CD4-positive, alpha-beta memory T cell (primary cell): Measurements from ENCODE around the gene CYP1A1. TPM values are rescaled to one million over a fixed set of nuclear protein-coding genes. Genes with fewer than 3 reads are reported as not detected.

Source experiments
- CTCF ChIA-PET: fragments of 350-600 bp; sonication (Branson Sonifier 250); formaldehyde crosslinking; loops from one replicate; lab custom pipeline; 2021; ENCODE audit warnings: inconsistent platforms; ENCODE audit not compliant: partially characterized antibody; lab: Charles Lee
- POLR2A ChIA-PET: fragments of 350-600 bp; sonication (Branson Sonifier 250); formaldehyde crosslinking; loops from one replicate; lab custom pipeline; 2021; ENCODE audit not compliant: partially characterized antibody; lab: Charles Lee
- DNase-seq, 5 donors: peaks; one replicate each; pipeline versions ENCODE4 v3.0.0 to v3.0.0-alpha.2; 2020 to 2022; ENCODE audit warnings: mixed read lengths in 1 of 5
- H3K27ac ChIP-seq: one replicate; pipeline ENCODE4 v1.7.0; 2013; ENCODE audit warnings: low read depth, low read length
- H3K27me3 ChIP-seq: 2 replicates; pipeline ENCODE4 v1.7.0; 2013; ENCODE audit warnings: mild to moderate bottlenecking, low read length, moderate library complexity; ENCODE audit not compliant: insufficient read depth
- H3K36me3 ChIP-seq: 2 replicates; pipeline ENCODE4 v1.7.0; 2013; ENCODE audit warnings: mild to moderate bottlenecking, low read length, moderate library complexity; ENCODE audit not compliant: insufficient read depth
- H3K4me1 ChIP-seq: 2 replicates; pipeline ENCODE4 v1.7.0; 2013; ENCODE audit warnings: mild to moderate bottlenecking, low read length, moderate library complexity; ENCODE audit not compliant: insufficient read depth
- H3K4me3 ChIP-seq, 2 donors: one replicate each; pipeline ENCODE4 v1.7.0; 2013; ENCODE audit warnings: low read length in 2 of 2, mild to moderate bottlenecking in 1 of 2
- H3K9me3 ChIP-seq, 2 donors: one replicate each; pipeline ENCODE4 v1.7.0; 2013; ENCODE audit warnings: low read length in 2 of 2, control low read depth in 1 of 2; ENCODE audit not compliant: control insufficient read depth in 1 of 2
- H3K27ac Mint-ChIP-seq, 7 donors: one replicate each; pipeline ENCODE4 v1.8.0; 2020 to 2021; ENCODE audit warnings: mixed read lengths in 7 of 7, mild to moderate bottlenecking in 6 of 7, inconsistent platforms in 3 of 7, moderate library complexity in 3 of 7
- H3K27me3 Mint-ChIP-seq, 2 donors: one replicate each; pipeline ENCODE4 v1.8.0; 2020 to 2021; ENCODE audit warnings: mixed read lengths in 2 of 2
- H3K36me3 Mint-ChIP-seq, 2 donors: one replicate each; pipeline ENCODE4 v1.8.0; 2020 to 2021; ENCODE audit warnings: mixed read lengths in 2 of 2, inconsistent platforms in 1 of 2, mild to moderate bottlenecking in 1 of 2
- H3K4me1 Mint-ChIP-seq, 4 donors: one replicate each; pipeline ENCODE4 v1.8.0; 2020 to 2021; ENCODE audit warnings: mixed read lengths in 4 of 4, mild to moderate bottlenecking in 1 of 4
- H3K4me3 Mint-ChIP-seq, 8 donors: one replicate each; pipeline ENCODE4 v1.8.0; 2020 to 2021; ENCODE audit warnings: mixed read lengths in 8 of 8, mild to moderate bottlenecking in 7 of 8, moderate library complexity in 6 of 8, inconsistent platforms in 3 of 8
- H3K9me3 Mint-ChIP-seq, 8 donors: one replicate each; pipeline ENCODE4 v1.8.0; 2020 to 2021; ENCODE audit warnings: mixed read lengths in 8 of 8, mild to moderate bottlenecking in 5 of 8, inconsistent platforms in 3 of 8, moderate library complexity in 1 of 8
- intact Hi-C: fragments of 100-400 bp; cut with micrococcal nuclease; formaldehyde crosslinking; loops from one replicate; pipeline ENCODE4 v1.15.1; 2023
- polyA plus RNA-seq, 2 donors: library from polyadenylated mRNA; unstranded; fragments of 300-500 nt; fragmentation: Illumina TruSeq; gene quantifications; one replicate each; pipeline ENCODE4 v1.2.3, GENCODE V29; 2021
- total RNA-seq, 2 experiments: library from RNA; stranded (reverse); gene quantifications; one replicate each; pipeline ENCODE4 v1.2.3, GENCODE V29; 2021

The CYP1A1 gene
- total and polyA plus RNA-seq, 4 experiments from 2014 or later: 0.11 to 0.26 TPM; not detected in 2

GRCh38 chr15:74722591-74722990, 2.7 kb downstream of the CYP1A1 start:
- H3K9me3 Mint-ChIP-seq: no peaks in the 10 kb centered on the region
- ChIA-PET CTCF (no interaction called here), POLR2A (no interaction called here)

GRCh38 chr15:74716651-74717050, 8.7 kb downstream of the CYP1A1 start:
- intact Hi-C loops: no loop called here
- H3K4me3 ChIP-seq: no peak overlapping the region
- H3K9me3 ChIP-seq: no peaks in the 10 kb centered on the region
- H3K9me3 Mint-ChIP-seq: no peaks in the 10 kb centered on the region
- H3K27ac Mint-ChIP-seq: no peak overlapping the region
- CTCF ChIA-PET: interaction anchor here (0.6 kb wide), 1 partner anchor 78 kb away, joined by 3 read pairs; no protein-coding TSS in a partner anchor
- H3K36me3 ChIP-seq: no peaks in the 10 kb centered on the region
- H3K4me1 ChIP-seq: no peaks in the 10 kb centered on the region
- no peaks in the 10 kb centered on the region for H3K27me3 ChIP-seq
- H3K27ac ChIP-seq: no peak overlapping the region
- no peaks in the 10 kb centered on the region for H3K36me3 Mint-ChIP-seq
- H3K27me3 Mint-ChIP-seq: no peaks in the 10 kb centered on the region
- POLR2A ChIA-PET: interaction anchor here (1.0 kb wide), 1 partner anchor 9 kb away, joined by 3 read pairs; the partner anchor contains the start of gene CYP1A1
- H3K4me1 Mint-ChIP-seq: no peaks in the 10 kb centered on the region
- no peak overlapping the region for H3K4me3 Mint-ChIP-seq
- no peak for DNase-seq

More at GRCh38 chr15:74722591-74722990, 2.7 kb downstream of the CYP1A1 start:
- DNase-seq: no peak
- no peaks in the 10 kb centered on the region for H3K27me3 ChIP-seq
- Mint-ChIP-seq H3K27me3 (no peaks in the 10 kb centered on the region), H3K36me3 (peaks cover 0 to 1% of the 10 kb centered on the region in 2 donors), H3K4me1 (peaks cover 6 to 13% (median 7%) of the 10 kb centered on the region in 4 donors), H3K4me3 (no peak overlapping the region), H3K27ac (no peak overlapping the region)
- H3K36me3 ChIP-seq: no peaks in the 10 kb centered on the region
- H3K4me1 ChIP-seq: peaks cover 8% of the 10 kb centered on the region
- no peaks in the 10 kb centered on the region for H3K9me3 ChIP-seq
- intact Hi-C loops: no loop called here
- no peak overlapping the region for H3K27ac ChIP-seq
- no peak overlapping the region for H3K4me3 ChIP-seq

- intact Hi-C loops: no loop called here
- H3K27me3 Mint-ChIP-seq: peaks cover 1% of the 10 kb centered on the region in 2 donors
- Histone ChIP-seq H3K9me3 (no peaks in the 10 kb centered on the region), H3K4me3 (no peak overlapping the region), H3K27me3 (no peaks in the 10 kb centered on the region), H3K36me3 (no peaks in the 10 kb centered on the region), H3K4me1 (peaks cover 7% of the 10 kb centered on the region), H3K27ac (no peak overlapping the region)
- ChIA-PET CTCF (no interaction called here), POLR2A (no interaction called here)
- no peaks in the 10 kb centered on the region for H3K9me3 Mint-ChIP-seq
- H3K4me3 Mint-ChIP-seq: no peak overlapping the region
- DNase-seq: no peak
- no peak overlapping the region for H3K27ac Mint-ChIP-seq
- H3K4me1 Mint-ChIP-seq: peaks cover 5 to 10% (median 6%) of the 10 kb centered on the region in 4 donors
- no peaks in the 10 kb centered on the region for H3K36me3 Mint-ChIP-seq
These were observed 13.0 kb downstream of the CYP1A1 start for GRCh38 chr15:74712311-74712710.

- Mint-ChIP-seq H3K4me1 (peaks cover 5 to 10% (median 6%) of the 10 kb centered on the region in 4 donors), H3K4me3 (peak overlapping the region in 2 of 8 donors; percentile 13 to 32), H3K9me3 (no peaks in the 10 kb centered on the region), H3K27me3 (peaks cover 4% of the 10 kb centered on the region in 2 donors), H3K36me3 (no peaks in the 10 kb centered on the region), H3K27ac (peak overlapping the region in 5 of 7 donors; percentile 62 to 85 (median 66))
- CTCF ChIA-PET: no interaction called here
- Histone ChIP-seq H3K9me3 (no peaks in the 10 kb centered on the region), H3K27me3 (no peaks in the 10 kb centered on the region), H3K36me3 (no peaks in the 10 kb centered on the region), H3K27ac (no peak overlapping the region), H3K4me1 (peaks cover 7% of the 10 kb centered on the region), H3K4me3 (no peak overlapping the region)
- intact Hi-C loops: no loop called here
- POLR2A ChIA-PET: interaction anchor here (1.0 kb wide), 1 partner anchor 15 kb away, joined by 3 read pairs; the partner anchor contains the start of gene CYP1A1
- no peak for DNase-seq
These were observed 14.8 kb downstream of the CYP1A1 start for GRCh38 chr15:74710319-74711094.

- no peaks in the 10 kb centered on the region for H3K27me3 ChIP-seq
- H3K27ac Mint-ChIP-seq: peak overlapping the region in 5 of 7 donors; percentile 16 to 85 (median 65)
- no peak for DNase-seq
- H3K27ac ChIP-seq: no peak overlapping the region
- no peaks in the 10 kb centered on the region for H3K36me3 Mint-ChIP-seq
- H3K27me3 Mint-ChIP-seq: peaks cover 4 to 6% of the 10 kb centered on the region in 2 donors
- POLR2A ChIA-PET: interaction anchor here (1.0 kb wide), 1 partner anchor 16 kb away, joined by 3 read pairs; the partner anchor contains the start of gene CYP1A1
- no peaks in the 10 kb centered on the region for H3K9me3 Mint-ChIP-seq
- no peak overlapping the region for H3K4me3 ChIP-seq
- H3K4me1 Mint-ChIP-seq: peaks cover 5 to 10% (median 6%) of the 10 kb centered on the region in 4 donors
- CTCF ChIA-PET: no interaction called here
- H3K9me3 ChIP-seq: no peaks in the 10 kb centered on the region
- intact Hi-C loops: no loop called here
- peak overlapping the region in 1 of 8 donors; percentile 32 for H3K4me3 Mint-ChIP-seq
- H3K36me3 ChIP-seq: no peaks in the 10 kb centered on the region
- peaks cover 7% of the 10 kb centered on the region for H3K4me1 ChIP-seq
These were observed 15.4 kb downstream of the CYP1A1 start for GRCh38 chr15:74709892-74710291.

GRCh38 chr15:74709011-74709410, 16.3 kb downstream of the CYP1A1 start:
- peaks cover 4 to 6% of the 10 kb centered on the region in 2 donors for H3K27me3 Mint-ChIP-seq
- H3K36me3 Mint-ChIP-seq: no peaks in the 10 kb centered on the region
- no peak overlapping the region for H3K27ac ChIP-seq
- no peaks in the 10 kb centered on the region for H3K36me3 ChIP-seq
- no peak overlapping the region for H3K27ac Mint-ChIP-seq
- H3K27me3 ChIP-seq: no peaks in the 10 kb centered on the region
- H3K4me3 Mint-ChIP-seq: no peak overlapping the region
- peaks cover 7% of the 10 kb centered on the region for H3K4me1 ChIP-seq
- no peak overlapping the region for H3K4me3 ChIP-seq
- ChIA-PET POLR2A (no interaction called here), CTCF (no interaction called here)
- no peaks in the 10 kb centered on the region for H3K9me3 Mint-ChIP-seq
- DNase-seq: no peak
- H3K9me3 ChIP-seq: no peaks in the 10 kb centered on the region
- peaks cover 5 to 10% (median 6%) of the 10 kb centered on the region in 4 donors for H3K4me1 Mint-ChIP-seq
- intact Hi-C loops: no loop called here

DNA sequence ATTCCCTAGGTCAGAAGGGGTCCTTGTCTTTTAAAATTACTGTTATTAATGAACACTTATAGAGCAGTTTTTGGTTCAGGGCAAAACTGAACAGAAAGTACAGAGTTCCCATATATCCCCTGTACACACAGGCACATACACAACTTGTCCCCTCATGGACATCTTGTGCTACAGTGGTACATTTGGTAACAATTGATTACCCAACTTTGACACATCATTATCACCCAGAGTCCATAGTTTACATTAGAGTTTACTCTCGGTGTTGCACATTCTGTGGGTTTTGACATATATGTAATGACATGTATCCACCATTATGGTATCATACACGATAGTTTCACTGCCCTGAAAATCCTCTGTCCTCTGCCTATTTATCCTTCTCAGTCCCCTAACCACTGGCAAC, 28.5 kb downstream of the CYP1A1 start:
- peak overlapping the region; percentile 80 to 96 for H3K4me3 ChIP-seq
- peak overlapping the region; percentile 70 for H3K27ac ChIP-seq
- Mint-ChIP-seq H3K4me1 (peaks cover 29 to 49% (median 38%) of the 10 kb centered on the region in 4 donors), H3K36me3 (peaks cover 0 to 12% of the 10 kb centered on the region in 2 donors), H3K27ac (peak overlapping the region; percentile 93 to 100 (median 99)), H3K27me3 (peaks cover 3 to 4% of the 10 kb centered on the region in 2 donors), H3K9me3 (no peaks in the 10 kb centered on the region), H3K4me3 (peak overlapping the region; percentile 97 to 100 (median 100))
- DNase-seq: no peak
- CTCF ChIA-PET: no interaction called here
- no peaks in the 10 kb centered on the region for H3K27me3 ChIP-seq
- H3K9me3 ChIP-seq: no peaks in the 10 kb centered on the region
- intact Hi-C loops: loop anchor here (5.0 kb wide), 1 partner anchor 325 kb away; the partner anchor contains the start of gene PPCDC
- POLR2A ChIA-PET: interaction anchor here (1.0 to 1.3 kb wide), 2 partner anchors 29 to 109 kb away, joined by 3 read pairs; partner anchors contain the start of gene CYP1A1
- H3K36me3 ChIP-seq: no peaks in the 10 kb centered on the region
- peaks cover 31% of the 10 kb centered on the region for H3K4me1 ChIP-seq
